H1 (cell line): Measurements from ENCODE around the gene ATP2A3. TPM values are rescaled to one million over a fixed set of nuclear protein-coding genes. Genes with fewer than 3 reads are reported as not detected.
A peak's percentile ranks its signal among the peaks of the same experiment; 100 is the strongest.

ENCODE experiments used
- CTCF ChIA-PET: fragments of 300-600 bp; sonication (Branson Sonifier 250); formaldehyde crosslinking; loops from one replicate; lab custom pipeline; 2021; ENCODE audit not compliant: partially characterized antibody; lab: Charles Lee
- POLR2A ChIA-PET: fragments of 300-600 bp; sonication (Branson Sonifier 250); formaldehyde crosslinking; loops from one replicate; lab custom pipeline; 2021; ENCODE audit warnings: inconsistent platforms; ENCODE audit not compliant: partially characterized antibody; lab: Charles Lee
- DNase-seq, 2 experiments: peaks; one replicate each; pipeline versions ENCODE4 v3.0.0 to v3.0.0-alpha.2; 2010 to 2022; ENCODE audit warnings: low spot score in 2 of 2, low read depth in 1 of 2, mixed read lengths in 1 of 2
- FAIRE-seq: peaks from 2 replicates; lab custom pipeline; 2011; peaks lifted over from hg19 to GRCh38; lab: Jason Lieb, UNC
- H2AFZ ChIP-seq: 2 replicates; pipeline ENCODE4 v1.8.1; 2012; ENCODE audit warnings: low read length, inconsistent platforms
- H2AK5ac ChIP-seq: 2 replicates; pipeline ENCODE4 v1.6.1; 2013; ENCODE audit warnings: low read depth, low read length
- H2BK120ac ChIP-seq: replicated peaks from 2 replicates; pipeline ENCODE3; 2013; ENCODE audit warnings: low read depth, low read length, inconsistent platforms
- H2BK12ac ChIP-seq: 2 replicates; pipeline ENCODE4 v1.6.1; 2013; ENCODE audit warnings: low read depth, low read length
- H2BK15ac ChIP-seq: 2 replicates; pipeline ENCODE4 v1.6.1; 2013; ENCODE audit warnings: low read length
- H2BK20ac ChIP-seq: 2 replicates; pipeline ENCODE4 v1.6.1; 2013; ENCODE audit warnings: low read length
- H2BK5ac ChIP-seq: 2 replicates; pipeline ENCODE4 v1.6.1; 2013; ENCODE audit warnings: low read depth, low read length
- H3K14ac ChIP-seq: 2 replicates; pipeline ENCODE4 v1.6.1; 2013; ENCODE audit warnings: inconsistent platforms; ENCODE audit not compliant: insufficient read length
- H3K18ac ChIP-seq: 2 replicates; pipeline ENCODE4 v1.6.1; 2013; ENCODE audit warnings: low read length; ENCODE audit errors: extremely low read depth
- H3K23ac ChIP-seq: 2 replicates; pipeline ENCODE4 v1.6.1; 2013; ENCODE audit warnings: inconsistent platforms; ENCODE audit not compliant: insufficient read length
- H3K23me2 ChIP-seq: 2 replicates; pipeline ENCODE4 v1.6.1; 2013; ENCODE audit warnings: low read depth, low read length
- H3K27ac ChIP-seq: 2 replicates; pipeline ENCODE4 v1.6.1; 2011; ENCODE audit warnings: low read depth, low read length, inconsistent platforms
- H3K27me3 ChIP-seq, 4 experiments: replicated peaks in 1 of 4; 1 replicate in 1 of 4; 2 replicates in 3 of 4; pipeline versions ENCODE4 v1.6.1 to v1.8.1; 2011 to 2013; ENCODE audit warnings: low read length in 3 of 4, mild to moderate bottlenecking in 3 of 4, inconsistent platforms in 2 of 4, mixed read lengths in 2 of 4, moderate library complexity in 1 of 4; ENCODE audit not compliant: control insufficient read depth in 3 of 4, insufficient read depth in 3 of 4; ENCODE audit errors: extremely low read depth in 1 of 4
- H3K36me3 ChIP-seq, 4 experiments: 2 replicates each; pipeline versions ENCODE4 v1.6.1 to v1.8.1; 2011 to 2013; ENCODE audit warnings: mild to moderate bottlenecking in 4 of 4, low read length in 3 of 4, moderate library complexity in 2 of 4, control low read depth in 1 of 4, inconsistent platforms in 1 of 4; ENCODE audit not compliant: insufficient read depth in 4 of 4, control insufficient read depth in 2 of 4
- H3K4ac ChIP-seq: replicated peaks from 2 replicates; pipeline ENCODE3; 2013; ENCODE audit warnings: low read length, low read depth, mixed read lengths, inconsistent platforms; ENCODE audit not compliant: insufficient read length
- H3K4me1 ChIP-seq, 4 experiments: replicated peaks in 1 of 4; 1 replicate in 1 of 4; 2 replicates in 3 of 4; pipeline versions ENCODE4 v1.6.1 to v1.8.1; 2011 to 2013; ENCODE audit warnings: low read length in 3 of 4, inconsistent platforms in 2 of 4, mixed read lengths in 1 of 4; ENCODE audit not compliant: insufficient read depth in 4 of 4, control insufficient read depth in 3 of 4
- H3K4me2 ChIP-seq, 2 experiments: 2 replicates each; pipeline versions ENCODE4 v1.6.1 to v1.8.1; 2011 to 2013; ENCODE audit warnings: low read depth in 2 of 2, low read length in 2 of 2, control low read depth in 1 of 2, inconsistent platforms in 1 of 2, mild to moderate bottlenecking in 1 of 2; ENCODE audit not compliant: insufficient read depth in 1 of 2
- H3K4me3 ChIP-seq, 4 experiments: fragments of 200-600, 300-600 bp in 1 of 4; sonication (generic), shearing (Covaris generic), sonication (Bioruptor Twin) in 1 of 4; 2 replicates each; pipeline versions ENCODE4 v1.5.1 to v1.8.1; 2011 to 2016; ENCODE audit warnings: low read length in 4 of 4, low read depth in 3 of 4, control low read depth in 2 of 4, inconsistent platforms in 2 of 4, mild to moderate bottlenecking in 2 of 4, mixed read lengths in 1 of 4, moderate library complexity in 1 of 4; ENCODE audit not compliant: insufficient read depth in 2 of 4; ENCODE audit errors: extremely low read depth in 1 of 4
- H3K56ac ChIP-seq: replicated peaks from 2 replicates; pipeline ENCODE3; 2013; ENCODE audit warnings: low read depth, mild to moderate bottlenecking, mixed read lengths, low read length, inconsistent platforms; ENCODE audit not compliant: insufficient read length
- H3K79me1 ChIP-seq: 2 replicates; pipeline ENCODE4 v1.6.1; 2013; ENCODE audit warnings: low read depth, low read length, control low read depth
- H3K79me2 ChIP-seq, 2 experiments: 2 replicates each; pipeline versions ENCODE4 v1.6.1 to v1.8.1; 2012 to 2013; ENCODE audit warnings: low read length in 2 of 2, mild to moderate bottlenecking in 2 of 2, inconsistent platforms in 1 of 2; ENCODE audit not compliant: insufficient read depth in 2 of 2, control insufficient read depth in 1 of 2
- H3K9ac ChIP-seq, 4 experiments: replicated peaks in 1 of 4; 1 replicate in 1 of 4; 2 replicates in 3 of 4; pipeline versions ENCODE4 v1.6.1 to v1.8.1; 2011 to 2013; ENCODE audit warnings: low read depth in 3 of 4, low read length in 3 of 4, control low read depth in 2 of 4, mild to moderate bottlenecking in 2 of 4, moderate library complexity in 2 of 4, inconsistent platforms in 1 of 4; ENCODE audit errors: extremely low read depth in 1 of 4
- H3K9me3 ChIP-seq, 2 experiments: 2 replicates each; pipeline versions ENCODE4 v1.6.1 to v1.8.1; 2012 to 2013; ENCODE audit warnings: mild to moderate bottlenecking in 2 of 2, moderate library complexity in 2 of 2, control low read depth in 1 of 2, inconsistent platforms in 1 of 2, low read depth in 1 of 2, low read length in 1 of 2, mixed read lengths in 1 of 2; ENCODE audit not compliant: insufficient read depth in 2 of 2
- H4K20me1 ChIP-seq, 2 experiments: replicated peaks in 1 of 2; 2 replicates each; pipeline versions ENCODE3 to v1.8.1; 2011 to 2013; ENCODE audit warnings: inconsistent platforms in 2 of 2, low read length in 2 of 2, mild to moderate bottlenecking in 1 of 2; ENCODE audit not compliant: insufficient read depth in 2 of 2, control insufficient read depth in 1 of 2
- H4K5ac ChIP-seq: 2 replicates; pipeline ENCODE4 v1.6.1; 2013; ENCODE audit warnings: low read length, low read depth, mixed read lengths, inconsistent platforms; ENCODE audit not compliant: insufficient read length
- H4K8ac ChIP-seq: 2 replicates; pipeline ENCODE4 v1.8.0; 2013; ENCODE audit warnings: mild to moderate bottlenecking, moderate library complexity, low read length, inconsistent platforms; ENCODE audit not compliant: insufficient read depth; ENCODE audit errors: extremely low read depth
- H4K91ac ChIP-seq: replicated peaks from 2 replicates; pipeline ENCODE3; 2013; ENCODE audit warnings: low read length, mixed read lengths, inconsistent platforms; ENCODE audit not compliant: insufficient read length
- CTBP2 ChIP-seq: IDR thresholded peaks from 2 replicates; pipeline ENCODE4 v1.7.0; 2011; ENCODE audit warnings: borderline replicate concordance, mild to moderate bottlenecking, moderate library complexity, mixed read lengths, low read length; ENCODE audit not compliant: insufficient read depth, insufficient read length
- SUZ12 ChIP-seq: fragments of 200-600 bp; sonication (generic); IDR thresholded peaks from 2 replicates; pipeline ENCODE4 v1.6.1; 2012; ENCODE audit warnings: mild to moderate bottlenecking, inconsistent platforms, low read length, moderate library complexity, mixed read lengths
- ZNF274 ChIP-seq: IDR thresholded peaks from 2 replicates; pipeline ENCODE4 v1.7.0; 2012; ENCODE audit warnings: low read length, borderline replicate concordance; ENCODE audit errors: extremely low read depth
- WGBS, 2 experiments: shearing (Covaris generic) in 1 of 2; methylation state at CpG; one replicate each; pipeline versions ENCODE4 v1.1.6 to v1.1.7; 2013 to 2015; ENCODE audit warnings: low lambda C conversion rate in 2 of 2, mixed read lengths in 2 of 2, inconsistent platforms in 1 of 2, low coverage in 1 of 2, missing lambda C conversion rate in 1 of 2; ENCODE audit not compliant: insufficient replicate concordance in 2 of 2, insufficient coverage in 1 of 2, insufficient read length in 1 of 2; ENCODE audit errors: extremely low coverage in 1 of 2, missing lambda C conversion rate in 1 of 2; 5-methylcytosine and 5-hydroxymethylcytosine counted together
- polyA plus RNA-seq, 7 experiments: library from polyadenylated mRNA; depleted of rRNA in 3 of 7; stranded (reverse) in 5 of 7; unstranded in 2 of 7; fragments of >200 nt in 5 of 7; fragments of 200-250 nt in 2 of 7; gene quantifications; 1 replicate in 5 of 7; 2 replicates in 1 of 7; 4 replicates in 1 of 7; pipeline versions ENCODE4 v1.2.1 to v1.2.3, GENCODE V29; 2011 to 2013; ENCODE audit warnings: missing spikeins in 2 of 7, mixed read lengths in 2 of 7
- total RNA-seq: library from RNA; stranded (reverse); fragmentation: NEBNext Ultra II Directional; extraction: Animal tissue kit (Norgen Biotek cat#: 25700); gene quantifications from 2 replicates; pipeline ENCODE4 v1.2.1, GENCODE V29; 2021
- TF ChIP-seq, protein P1 (sequence below): IDR thresholded peaks from 2 replicates; pipeline ENCODE4 v1.6.1; 2012; ENCODE audit warnings: inconsistent platforms

Gene ATP2A3
- total and polyA plus RNA-seq, 2 of the 8 experiments (the other 6 are each of a cell fraction or from before 2014, with no cell fraction given) = 18.4 to 32.5 TPM

DNA sequence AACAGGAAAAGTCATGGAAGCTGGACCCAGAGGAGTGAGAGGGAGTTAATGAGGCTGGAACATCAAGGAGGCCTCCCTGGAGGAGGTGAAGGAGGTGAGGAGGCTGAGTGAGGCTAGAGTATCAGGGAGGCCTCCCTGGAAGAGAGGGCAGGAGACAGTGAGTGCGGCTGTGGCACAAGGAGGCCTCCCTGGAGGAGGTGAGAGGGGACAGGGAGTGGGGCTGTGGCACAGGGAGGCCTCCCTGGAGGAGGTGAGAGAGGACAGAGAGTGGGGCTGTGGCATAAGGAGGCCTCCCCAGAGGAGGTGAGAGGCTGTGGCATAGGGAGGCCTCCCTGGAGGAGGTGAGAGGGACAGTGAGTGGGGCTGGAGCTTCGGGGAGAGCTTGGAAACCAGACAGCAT lies 76.8 kb downstream of the ATP2A3 start:
- Histone ChIP-seq H3K18ac (no peak overlapping the region), H2BK5ac (peak overlapping the region; percentile 56; the same call in 1 of the 2 replicates), H3K79me1 (peaks cover 4% of the 10 kb centered on the region; the same call in 1 of the 2 replicates), H3K56ac (no peak overlapping the region), H2BK120ac (no peak overlapping the region), H2AFZ (no peak overlapping the region), H4K5ac (no peak overlapping the region), H3K4me2 (no peak overlapping the region), H4K20me1 (peaks cover 3 to 8% of the 10 kb centered on the region in 2 experiments), H3K4me3 (no peak overlapping the region), H2BK12ac (0 out of 2 replicates have a peak overlapping the region, but pooled peaks have one; percentile 87), H3K4ac (no peak overlapping the region), H3K9me3 (no peaks in the 10 kb centered on the region), H3K9ac (no peak overlapping the region), H3K4me1 (peaks cover 4 to 26% (median 17%) of the 10 kb centered on the region in 4 experiments), H3K36me3 (peaks cover 3 to 9% (median 5%) of the 10 kb centered on the region in 4 experiments; a peak in 5 of 8 replicates), H3K14ac (no peak overlapping the region), H3K23me2 (peaks cover 7% of the 10 kb centered on the region; the same call in 1 of the 2 replicates), H3K23ac (no peak overlapping the region), H4K91ac (no peak overlapping the region), H2BK15ac (no peak overlapping the region), H3K27ac (no peak overlapping the region), H2AK5ac (peak overlapping the region; percentile 61; the same call in 1 of the 2 replicates), H3K27me3 (no peaks in the 10 kb centered on the region; a peak in 1 of 7 replicates), H3K79me2 (no peaks in the 10 kb centered on the region; a peak in 1 of 4 replicates), H4K8ac (no peak overlapping the region; the same call in 1 of the 2 replicates), H2BK20ac (no peak overlapping the region)
- CTCF ChIA-PET = interaction anchor here (0.8 to 3.6 kb wide), 2 partner anchors 10 to 19 kb away, joined by 3 to 16 read pairs; no protein-coding TSS in a partner anchor
- no peak for FAIRE-seq
- POLR2A ChIA-PET = no interaction called here
- no peak for DNase-seq
- no peak for TF ChIP-seq SUZ12
- TF ChIP-seq CTBP2 = no peak
- TF ChIP-seq ZNF274 = no peak
- TF ChIP-seq, protein P1, sequence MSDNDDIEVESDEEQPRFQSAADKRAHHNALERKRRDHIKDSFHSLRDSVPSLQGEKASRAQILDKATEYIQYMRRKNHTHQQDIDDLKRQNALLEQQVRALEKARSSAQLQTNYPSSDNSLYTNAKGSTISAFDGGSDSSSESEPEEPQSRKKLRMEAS = no peak
- 74% methylated on average over 2 of the region's 2 CpGs; no CpG with 5 or more reads in 1 of the 2 experiments for WGBS, 2 experiments
